Effector memory CD8-positive, alpha-beta T cell (primary cell): ENCODE results near the gene PARP14.
"Not testable (repeated sequence)": the region's sequence is repeated elsewhere in the genome, so short reads cannot be mapped to it uniquely, and the experiment has no call there.

Experiments
- ATAC-seq: fragments of 150-1000 bp; cut with Tn5 transposase; replicated peaks from 2 replicates; pipeline ENCODE4 v1.10.0; 2021; ENCODE audit warnings: mild to moderate bottlenecking, moderate library complexity
- DNase-seq, 3 experiments: peaks; one replicate each; pipeline ENCODE4 v3.0.0; 2021
- H3K27ac Mint-ChIP-seq, 2 donors: one replicate each; pipeline ENCODE4 v1.8.0; 2022; ENCODE audit warnings: mild to moderate bottlenecking in 2 of 2, mixed read lengths in 2 of 2, moderate library complexity in 2 of 2
- H3K27me3 Mint-ChIP-seq, 2 donors: one replicate each; pipeline ENCODE4 v1.8.0; 2022; ENCODE audit warnings: mixed read lengths in 2 of 2
- H3K36me3 Mint-ChIP-seq: one replicate; pipeline ENCODE4 v1.8.0; 2022; ENCODE audit warnings: mild to moderate bottlenecking, moderate library complexity, mixed read lengths; ENCODE audit not compliant: insufficient read depth
- H3K4me1 Mint-ChIP-seq, 2 donors: one replicate each; pipeline ENCODE4 v1.8.0; 2022; ENCODE audit warnings: low read depth in 2 of 2, mixed read lengths in 2 of 2
- H3K4me3 Mint-ChIP-seq, 2 donors: one replicate each; pipeline ENCODE4 v1.8.0; 2022; ENCODE audit warnings: mild to moderate bottlenecking in 2 of 2, mixed read lengths in 2 of 2, moderate library complexity in 2 of 2
- H3K9me3 Mint-ChIP-seq, 2 donors: one replicate each; pipeline ENCODE4 v1.8.0; 2022; ENCODE audit warnings: mixed read lengths in 2 of 2

PARP14 gene

GRCh38 chr3:122742234-122742633 lies 61.6 kb downstream of the PARP14 start:
- no peak for DNase-seq
- H3K27ac Mint-ChIP-seq = no peak overlapping the region
- H3K4me3 Mint-ChIP-seq = no peak overlapping the region
- H3K4me1 Mint-ChIP-seq = no peaks in the 10 kb centered on the region
- no peak for ATAC-seq
- H3K27me3 Mint-ChIP-seq = no peaks in the 10 kb centered on the region
- H3K36me3 Mint-ChIP-seq = peaks cover 10% of the 10 kb centered on the region
- H3K9me3 Mint-ChIP-seq = no peaks in the 10 kb centered on the region

- no peaks in the 10 kb centered on the region for H3K4me1 Mint-ChIP-seq
- peaks cover 10% of the 10 kb centered on the region for H3K36me3 Mint-ChIP-seq
- H3K4me3 Mint-ChIP-seq = no peak overlapping the region
- DNase-seq (no peak), ATAC-seq (no peak)
- H3K27me3 Mint-ChIP-seq = no peaks in the 10 kb centered on the region
- no peaks in the 10 kb centered on the region for H3K9me3 Mint-ChIP-seq
- no peak overlapping the region for H3K27ac Mint-ChIP-seq
Measured at GRCh38 chr3:122743581-122744120, 63.0 kb downstream of the PARP14 start.

GRCh38 chr3:122745369-122746021 lies 64.9 kb downstream of the PARP14 start:
- peaks cover 13% of the 10 kb centered on the region for H3K36me3 Mint-ChIP-seq
- H3K27me3 Mint-ChIP-seq = no peaks in the 10 kb centered on the region
- no peaks in the 10 kb centered on the region for H3K4me1 Mint-ChIP-seq
- H3K9me3 Mint-ChIP-seq = no peaks in the 10 kb centered on the region
- no peak for ATAC-seq
- no peak overlapping the region for H3K27ac Mint-ChIP-seq
- no peak overlapping the region for H3K4me3 Mint-ChIP-seq
- DNase-seq = no peak

DNA sequence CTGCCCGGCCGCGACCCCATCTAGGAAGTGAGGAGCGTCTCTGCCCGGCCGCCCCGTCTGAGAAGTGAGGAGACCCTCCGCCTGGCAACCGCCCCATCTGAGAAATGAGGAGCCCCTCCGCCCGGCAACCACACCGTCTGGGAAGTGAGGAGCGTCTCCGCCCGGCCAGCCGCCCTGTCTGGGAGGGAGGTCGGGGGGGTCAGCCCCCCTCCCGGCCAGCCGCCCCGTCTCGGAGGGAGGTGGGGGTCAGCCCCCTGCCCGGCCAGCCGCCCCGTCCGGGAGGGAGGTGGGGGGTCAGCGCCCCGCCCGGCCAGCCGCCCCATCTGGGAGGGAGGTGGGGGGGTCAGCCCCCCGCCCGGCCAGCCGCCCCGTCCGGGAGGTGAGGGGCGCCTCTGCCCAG lies 66.7 kb downstream of the PARP14 start:
- H3K27me3 Mint-ChIP-seq, H3K4me1 Mint-ChIP-seq, H3K27ac Mint-ChIP-seq, ATAC-seq, DNase-seq, H3K9me3 Mint-ChIP-seq, H3K4me3 Mint-ChIP-seq: not testable (repeated sequence)
- H3K36me3 Mint-ChIP-seq = peaks cover 14% of the 10 kb centered on the region

GRCh38 chr3:122748347-122748746 lies 67.7 kb downstream of the PARP14 start:
- Mint-ChIP-seq H3K27ac (no peak overlapping the region), H3K4me1 (no peaks in the 10 kb centered on the region), H3K27me3 (no peaks in the 10 kb centered on the region), H3K4me3 (no peak overlapping the region), H3K9me3 (no peaks in the 10 kb centered on the region), H3K36me3 (peaks cover 20% of the 10 kb centered on the region)
- ATAC-seq (no peak), DNase-seq (no peak)

DNA sequence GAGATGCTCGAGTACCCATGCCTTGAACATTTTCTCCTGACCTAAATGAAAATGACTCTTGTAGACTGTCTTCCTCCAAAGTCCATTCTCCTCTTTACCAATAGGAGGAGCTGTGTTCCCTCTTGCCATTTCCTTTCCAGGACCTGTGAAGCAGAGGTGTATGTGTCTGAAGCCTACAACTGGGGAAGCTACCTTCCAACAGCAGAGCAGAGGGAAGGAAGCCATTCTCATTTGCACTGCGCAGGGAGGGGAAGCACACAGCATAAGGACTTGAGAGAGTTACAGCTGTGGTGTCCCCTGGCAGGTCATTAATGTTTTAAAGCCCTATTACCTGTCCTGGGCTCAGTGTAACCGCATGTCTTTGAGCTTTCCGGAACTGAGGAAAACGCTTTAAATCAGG lies 74.3 kb downstream of the PARP14 start:
- DNase-seq = peak; percentile 10 to 17 (median 13)
- H3K4me3 Mint-ChIP-seq = no peak overlapping the region
- peaks cover 0 to 3% of the 10 kb centered on the region in 2 donors for H3K4me1 Mint-ChIP-seq
- H3K9me3 Mint-ChIP-seq = no peaks in the 10 kb centered on the region
- ATAC-seq = peak; percentile 79
- H3K36me3 Mint-ChIP-seq = peaks cover 20% of the 10 kb centered on the region
- H3K27ac Mint-ChIP-seq = no peak overlapping the region
- H3K27me3 Mint-ChIP-seq = no peaks in the 10 kb centered on the region

DNA sequence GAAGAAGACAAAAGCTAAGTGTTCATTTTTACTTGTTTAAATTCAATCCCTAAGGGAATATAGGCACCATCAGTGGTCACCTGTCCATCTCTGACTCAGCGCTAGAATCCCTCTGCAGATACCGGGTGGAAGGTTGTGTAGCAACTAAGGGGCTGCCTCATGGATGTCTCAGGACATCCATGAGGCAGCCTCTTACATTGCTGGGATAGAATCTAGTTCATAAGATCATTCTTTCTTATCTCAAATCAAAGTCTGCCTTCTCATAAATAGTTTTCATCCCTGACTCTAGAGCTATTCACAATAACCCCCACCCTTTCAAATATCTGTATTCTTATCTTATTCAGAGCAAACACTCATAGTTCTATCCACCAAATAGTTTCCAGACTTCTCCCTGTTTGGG lies 74.9 kb downstream of the PARP14 start:
- H3K9me3 Mint-ChIP-seq = no peaks in the 10 kb centered on the region
- no peak for ATAC-seq
- H3K4me3 Mint-ChIP-seq = no peak overlapping the region
- H3K27ac Mint-ChIP-seq = peak overlapping the region in 1 of 2 donors; percentile 21
- DNase-seq = no peak
- H3K27me3 Mint-ChIP-seq = no peaks in the 10 kb centered on the region
- peaks cover 0 to 3% of the 10 kb centered on the region in 2 donors for H3K4me1 Mint-ChIP-seq
- H3K36me3 Mint-ChIP-seq = peaks cover 14% of the 10 kb centered on the region

- ATAC-seq (no peak), DNase-seq (no peak)
- H3K27ac Mint-ChIP-seq = no peak overlapping the region
- no peaks in the 10 kb centered on the region for H3K27me3 Mint-ChIP-seq
- peaks cover 3% of the 10 kb centered on the region for H3K36me3 Mint-ChIP-seq
- no peak overlapping the region for H3K4me3 Mint-ChIP-seq
- peaks cover 0 to 3% of the 10 kb centered on the region in 2 donors for H3K4me1 Mint-ChIP-seq
- no peaks in the 10 kb centered on the region for H3K9me3 Mint-ChIP-seq
Measured at GRCh38 chr3:122758877-122759560, 78.4 kb downstream of the PARP14 start.

DNA sequence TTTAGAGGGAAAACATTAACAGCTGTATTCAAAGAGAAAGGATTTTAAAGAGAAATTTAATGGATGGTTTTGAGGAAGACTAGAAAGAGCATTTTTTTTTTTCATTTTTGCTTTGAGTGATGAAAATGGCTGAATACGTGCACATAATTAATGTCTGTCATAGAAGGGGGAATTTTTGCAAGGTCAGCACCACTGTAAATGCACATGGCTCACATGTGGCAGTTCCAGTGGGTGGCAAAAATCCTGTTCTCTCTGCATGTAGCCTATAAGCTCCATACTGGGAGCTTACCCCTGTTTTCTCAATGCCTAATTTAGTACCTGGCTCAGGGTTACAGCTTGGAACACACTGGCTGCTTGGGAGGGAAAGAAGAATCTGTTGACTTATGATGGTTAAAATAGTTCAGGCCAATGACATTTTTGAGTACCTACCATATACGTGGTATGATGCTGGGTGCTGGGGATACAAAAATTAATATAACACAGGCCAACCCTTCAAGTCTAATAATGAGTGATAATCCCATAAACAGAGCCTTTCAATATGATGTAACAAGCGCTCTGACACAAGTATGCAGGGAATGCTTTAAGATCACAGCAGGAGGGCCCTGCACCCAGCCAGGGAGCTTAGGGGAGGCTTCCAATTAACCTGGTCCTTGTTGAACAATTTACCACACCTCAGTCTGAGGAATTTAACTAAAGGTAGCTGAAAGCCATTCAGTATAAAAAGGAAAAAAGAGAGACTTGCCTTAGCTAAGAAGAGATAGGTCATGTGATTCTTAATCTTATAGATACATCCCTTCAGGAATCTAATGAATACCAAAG lies 80.0 kb downstream of the PARP14 start:
- Mint-ChIP-seq H3K27me3 (no peaks in the 10 kb centered on the region), H3K4me3 (no peak overlapping the region), H3K4me1 (peaks cover 0 to 3% of the 10 kb centered on the region in 2 donors), H3K27ac (no peak overlapping the region), H3K36me3 (no peaks in the 10 kb centered on the region), H3K9me3 (no peaks in the 10 kb centered on the region)
- ATAC-seq = no peak
- DNase-seq = no peak

DNA sequence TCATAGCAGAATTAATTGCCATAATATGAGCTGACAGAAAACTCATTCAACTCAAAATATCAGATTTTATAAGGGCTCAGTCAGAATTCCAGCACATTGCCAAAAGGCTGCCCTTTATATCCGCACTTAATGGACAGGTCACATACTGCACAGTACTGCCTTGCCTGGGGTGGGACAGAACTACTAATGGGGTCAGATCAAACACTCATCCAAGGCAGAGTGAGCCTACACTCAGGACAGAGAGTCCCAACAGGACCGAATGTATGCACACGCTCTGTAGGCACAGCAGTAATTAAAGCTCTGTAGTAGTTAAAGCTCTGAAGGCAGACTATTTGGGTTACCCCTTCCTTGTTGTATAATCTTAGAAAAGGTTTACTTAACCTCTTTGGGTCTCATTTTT lies 85.8 kb downstream of the PARP14 start:
- no peak for ATAC-seq
- peaks cover 11% of the 10 kb centered on the region for H3K36me3 Mint-ChIP-seq
- H3K27me3 Mint-ChIP-seq = no peaks in the 10 kb centered on the region
- no peak overlapping the region for H3K4me3 Mint-ChIP-seq
- no peaks in the 10 kb centered on the region for H3K4me1 Mint-ChIP-seq
- no peak overlapping the region for H3K27ac Mint-ChIP-seq
- no peaks in the 10 kb centered on the region for H3K9me3 Mint-ChIP-seq
- no peak for DNase-seq

DNA sequence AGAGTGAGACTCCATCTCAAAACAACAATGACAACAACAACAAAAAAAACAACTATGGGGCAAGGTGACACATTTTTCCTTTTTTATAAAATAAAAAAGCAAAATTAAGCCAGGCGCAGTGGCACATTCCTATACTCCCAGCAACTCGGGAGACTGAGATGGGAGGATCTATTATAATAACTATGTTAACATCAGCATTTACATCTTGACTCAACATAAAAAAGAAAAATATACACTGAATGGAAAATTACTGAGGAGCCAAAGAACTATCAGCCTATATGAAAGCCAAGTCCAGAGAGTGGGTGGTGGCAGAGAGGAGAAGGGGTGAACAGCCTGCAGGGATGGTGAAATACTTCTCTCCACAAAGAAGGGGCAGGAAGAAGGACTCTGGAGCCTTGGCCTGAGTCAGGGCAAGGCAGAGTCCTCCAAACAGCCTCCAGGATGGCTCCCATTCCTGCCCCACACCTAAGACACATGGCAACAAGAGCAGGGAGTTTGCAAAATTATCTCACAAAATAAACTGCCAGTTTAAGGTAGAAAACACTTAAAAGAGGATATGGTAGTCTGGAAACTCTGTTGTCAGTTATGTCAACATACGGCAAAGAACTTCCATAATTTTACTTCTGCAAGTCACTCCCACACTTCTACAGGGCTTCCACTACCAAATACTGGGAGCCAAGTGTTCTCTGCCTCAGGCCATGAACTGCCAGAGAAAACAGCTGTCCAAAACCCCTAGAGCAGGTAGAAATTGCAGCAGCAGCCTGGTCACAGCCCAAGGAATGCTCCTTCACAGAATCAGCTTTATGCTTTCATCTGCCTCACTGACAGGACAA lies 87.1 kb downstream of the PARP14 start:
- H3K4me1 Mint-ChIP-seq = no peaks in the 10 kb centered on the region
- H3K4me3 Mint-ChIP-seq = no peak overlapping the region
- DNase-seq = no peak
- H3K9me3 Mint-ChIP-seq = no peaks in the 10 kb centered on the region
- no peaks in the 10 kb centered on the region for H3K27me3 Mint-ChIP-seq
- peaks cover 11% of the 10 kb centered on the region for H3K36me3 Mint-ChIP-seq
- no peak for ATAC-seq
- H3K27ac Mint-ChIP-seq = peak overlapping the region in 1 of 2 donors; percentile 65

DNA sequence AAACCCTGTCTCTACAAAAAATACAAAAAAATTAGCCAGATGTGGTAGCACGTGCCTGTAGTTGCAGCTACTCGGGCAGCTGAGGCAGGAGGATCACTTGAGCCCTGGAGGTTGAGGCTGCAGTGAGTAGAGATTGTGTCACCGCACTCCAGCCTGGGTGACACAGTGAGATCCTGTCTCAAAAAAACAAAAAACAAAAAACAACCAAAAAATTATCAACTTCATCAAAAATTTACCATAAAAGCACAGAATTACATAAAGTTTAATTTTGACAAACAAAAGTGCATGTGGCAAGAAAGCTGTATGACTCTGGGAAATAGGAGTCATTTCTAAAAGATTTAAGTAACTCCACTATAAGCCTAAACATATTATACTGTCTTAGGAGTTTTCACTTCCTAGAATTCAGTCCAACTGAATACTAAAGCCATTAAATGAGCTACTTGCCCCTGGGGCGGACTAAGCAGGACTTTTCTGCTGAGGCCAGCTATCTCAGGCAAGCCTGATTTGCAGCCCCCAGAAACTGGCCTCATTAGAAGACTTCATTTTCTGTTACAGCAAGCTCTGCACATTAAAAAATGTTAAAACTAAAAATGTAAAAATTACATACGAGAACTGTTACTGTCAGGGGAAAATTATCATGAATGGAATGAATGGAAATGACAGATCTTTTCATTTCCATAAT lies 90.0 kb downstream of the PARP14 start:
- no peaks in the 10 kb centered on the region for H3K9me3 Mint-ChIP-seq
- no peaks in the 10 kb centered on the region for H3K4me1 Mint-ChIP-seq
- no peaks in the 10 kb centered on the region for H3K27me3 Mint-ChIP-seq
- H3K4me3 Mint-ChIP-seq = no peak overlapping the region
- H3K27ac Mint-ChIP-seq = peak overlapping the region in 1 of 2 donors; percentile 38
- H3K36me3 Mint-ChIP-seq = peaks cover 11% of the 10 kb centered on the region
- DNase-seq = no peak
- no peak for ATAC-seq
